GM12878 (cell line): ENCODE results near the gene VAC14. TPM values are rescaled to one million over a fixed set of nuclear protein-coding genes. Genes with fewer than 3 reads are reported as not detected.

Source experiments
- ATAC-seq: fragments of 200-7000 bp; cut with Tn5 transposase; 3 replicates; pipeline ENCODE4 v1.9.1; 2020; ENCODE audit warnings: mild to moderate bottlenecking, moderate library complexity
- BruUV-seq: library from RNA; stranded (reverse); fragments of 400-500 nt; replicated peaks from 2 replicates; lab custom pipeline; 2021; lab: Mats Ljungman, UMichigan
- CTCF ChIA-PET: fragments of 300-600 bp; sonication (Branson Sonifier 250); formaldehyde crosslinking; extraction: SDS; loops from one replicate; lab custom pipeline; 2021; ENCODE audit warnings: inconsistent platforms; lab: Yijun Ruan, JAX
- POLR2A ChIA-PET: fragments of 350-600 bp; formaldehyde crosslinking; extraction: SDS; loops from one replicate; lab custom pipeline; 2021; ENCODE audit warnings: inconsistent platforms; lab: Charles Lee
- RAD21 ChIA-PET: fragments of 300-600 bp; sonication (Branson Sonifier 250); formaldehyde crosslinking; loops from one replicate; lab custom pipeline; 2023; ENCODE audit warnings: antibody characterized with exemption; ENCODE audit not compliant: unreplicated experiment; lab: Charles Lee
- SMC1A ChIA-PET: fragments of 300-600 bp; sonication (Branson Sonifier 250); formaldehyde crosslinking; loops from one replicate; lab custom pipeline; 2023; ENCODE audit not compliant: unreplicated experiment, uncharacterized antibody; lab: Charles Lee
- DNase-seq: peaks from one replicate; pipeline ENCODE4 v3.0.0-alpha.2; 2011; ENCODE audit warnings: low read depth, low spot score
- FAIRE-seq: peaks from 3 replicates; lab custom pipeline; 2011; peaks lifted over from hg19 to GRCh38; lab: Jason Lieb, UNC
- H2AFZ ChIP-seq: 2 replicates; pipeline ENCODE4 v1.6.0; 2011; ENCODE audit warnings: low read depth, low read length, control low read depth; ENCODE audit not compliant: control insufficient read depth
- H3K27ac ChIP-seq: 2 replicates; pipeline ENCODE4 v1.5.1; 2011; ENCODE audit warnings: control low read depth; ENCODE audit not compliant: control insufficient read depth, insufficient read depth
- H3K27me3 ChIP-seq, 2 experiments: replicated peaks in 1 of 2; 2 replicates each; pipeline versions ENCODE4 v1.6.0 to v1.6.1; 2011; ENCODE audit warnings: low read length in 1 of 2; ENCODE audit not compliant: control insufficient read depth in 2 of 2, insufficient read depth in 2 of 2
- H3K36me3 ChIP-seq, 2 experiments: 2 replicates each; pipeline ENCODE4 v1.5.1; 2011; ENCODE audit warnings: low read length in 1 of 2; ENCODE audit not compliant: control insufficient read depth in 2 of 2, insufficient read depth in 2 of 2
- H3K4me1 ChIP-seq: 2 replicates; pipeline ENCODE4 v1.6.1; 2011; ENCODE audit warnings: mild to moderate bottlenecking, low read length, moderate library complexity, mixed read lengths; ENCODE audit not compliant: control insufficient read depth, insufficient read depth
- H3K4me2 ChIP-seq: 2 replicates; pipeline ENCODE4 v1.6.0; 2011; ENCODE audit warnings: control low read depth; ENCODE audit not compliant: control insufficient read depth, insufficient read depth
- H3K4me3 ChIP-seq: fragments of 200-600 bp; sonication (generic); 2 replicates; pipeline ENCODE4 v1.5.1; 2016
- H3K79me2 ChIP-seq: 2 replicates; pipeline ENCODE4 v1.6.0; 2011; ENCODE audit warnings: low read length; ENCODE audit not compliant: control insufficient read depth, insufficient read depth
- H3K9ac ChIP-seq: 2 replicates; pipeline ENCODE4 v1.8.0; 2011; ENCODE audit warnings: low read length, control low read depth, mixed read lengths; ENCODE audit not compliant: control insufficient read depth, insufficient read depth
- H3K9me3 ChIP-seq: replicated peaks from 3 replicates; pipeline ENCODE4 v1.5.1; 2011; ENCODE audit warnings: mild to moderate bottlenecking, low read length; ENCODE audit not compliant: control insufficient read depth, insufficient read depth
- H4K20me1 ChIP-seq: 2 replicates; pipeline ENCODE4 v1.6.0; 2011; ENCODE audit not compliant: control insufficient read depth, insufficient read depth
- BHLHE40 ChIP-seq, 2 experiments: fragments of 450-650 bp in 1 of 2; IDR thresholded peaks; 2 replicates each; pipeline ENCODE4 v1.6.1; 2011 to 2017; ENCODE audit warnings: low read depth in 2 of 2, borderline replicate concordance in 1 of 2, improper control_type of control experiment in 1 of 2, low read length in 1 of 2, mild to moderate bottlenecking in 1 of 2
- BMI1 ChIP-seq: fragments of 450-650 bp; IDR thresholded peaks from 2 replicates; pipeline ENCODE4 v1.6.1; 2016; ENCODE audit warnings: mild to moderate bottlenecking, moderate library complexity, borderline replicate concordance
- KDM1A ChIP-seq: fragments of 200-600 bp; sonication (generic); IDR thresholded peaks from 2 replicates; pipeline ENCODE4 v1.6.1; 2016; ENCODE audit warnings: borderline replicate concordance
- MTA3 ChIP-seq: IDR thresholded peaks from 2 replicates; pipeline ENCODE4 v1.6.1; 2012; ENCODE audit warnings: low read length, inconsistent platforms, borderline replicate concordance
- SPI1 ChIP-seq: IDR thresholded peaks from 2 replicates; pipeline ENCODE4 v1.6.1; 2011; ENCODE audit warnings: low read depth, mild to moderate bottlenecking, low read length, moderate library complexity, borderline replicate concordance; ENCODE audit not compliant: insufficient read depth
- ZBTB40 ChIP-seq: fragments of 450-650 bp; IDR thresholded peaks from 2 replicates; pipeline ENCODE4 v1.6.1; 2016; ENCODE audit warnings: mild to moderate bottlenecking, moderate library complexity, borderline replicate concordance
- ZNF274 ChIP-seq: IDR thresholded peaks from one replicate; pipeline ENCODE4 v1.8.0; 2011; ENCODE audit not compliant: insufficient read length, insufficient read depth
- ZNF622 ChIP-seq: fragments of 450-650 bp; IDR thresholded peaks from 2 replicates; pipeline ENCODE4 v1.6.1; 2017; ENCODE audit warnings: mild to moderate bottlenecking, inconsistent platforms
- WGBS: methylation state at CpG from one replicate; pipeline ENCODE4 v1.1.6; 2016; ENCODE audit warnings: low lambda C conversion rate; ENCODE audit not compliant: insufficient replicate concordance, insufficient coverage; ENCODE audit errors: missing lambda C conversion rate; 5-methylcytosine and 5-hydroxymethylcytosine counted together
- in situ Hi-C: fragments of 300-500 bp; cut with MboI; formaldehyde crosslinking; loops from 9 replicates; pipeline ENCODE4 v1.14.3; 2018; ENCODE audit warnings: mixed read lengths
- intact Hi-C: fragments of 100-400 bp; cut with micrococcal nuclease; formaldehyde crosslinking; loops from one replicate; pipeline ENCODE4 v1.14.2; 2022; ENCODE audit not compliant: unreplicated experiment
- polyA plus RNA-seq, 11 experiments: library from polyadenylated mRNA; depleted of rRNA in 4 of 11; unstranded in 6 of 11; stranded (reverse) in 5 of 11; fragments of >200 nt; fragmentation: Nextera tagmentation in 4 of 11; fragmentation: Illumina TruSeq in 1 of 11; extraction: Ambion mirVana in 4 of 11; extraction: Trizol in 1 of 11; gene quantifications; 1 replicate in 1 of 11; 2 replicates in 10 of 11; pipeline versions ENCODE4 v1.2.1 to v1.2.3, GENCODE V29; 2011 to 2016; ENCODE audit warnings: inconsistent platforms in 2 of 11, missing spikeins in 2 of 11, low read depth in 1 of 11
- total RNA-seq, 4 experiments: library from RNA; depleted of rRNA in 3 of 4; stranded (reverse); fragments of >200 nt in 3 of 4; fragmentation: Illumina TruSeq in 1 of 4; extraction: Trizol in 1 of 4; gene quantifications; 2 replicates each; pipeline versions ENCODE4 v1.2.1 to v1.2.3, GENCODE V29; 2013 to 2021
- TF ChIP-seq, protein P1 (sequence below): fragments of 450-650 bp; IDR thresholded peaks from 2 replicates; pipeline ENCODE4 v1.6.1; 2017; ENCODE audit warnings: mild to moderate bottlenecking
- TF ChIP-seq, protein P2 (sequence below): fragments of 450-650 bp; conservative IDR thresholded peaks from 2 replicates; pipeline ENCODE4 v1.6.1; 2017; ENCODE audit warnings: mild to moderate bottlenecking, moderate library complexity

VAC14 gene
- total and polyA plus RNA-seq, 10 of the 15 experiments (the other 5 are each of a cell fraction or from before 2014, with no cell fraction given), result 1.3 to 45.5 (median 25.5) TPM

- SMC1A ChIA-PET, result no interaction called here
- CTCF ChIA-PET, result interaction anchor here (3.4 kb wide), 1 partner anchor 18 kb away, joined by 12 read pairs; no protein-coding TSS in a partner anchor
These were observed 47.7 kb downstream of the VAC14 start for GRCh38 chr16:70753228-70753627.

GRCh38 chr16:70752426-70752825 is 48.5 kb downstream of the VAC14 start:
- no peak overlapping the region for H3K4me2 ChIP-seq
- in situ Hi-C loops (no loop called here), intact Hi-C loops (no loop called here)
- H3K79me2 ChIP-seq, result no peaks in the 10 kb centered on the region
- H2AFZ ChIP-seq, result no peak overlapping the region
- H3K27me3 ChIP-seq, result no peaks in the 10 kb centered on the region
- ChIA-PET SMC1A (interaction anchor here (0.6 kb wide), 1 partner anchor 49 kb away, joined by 3 read pairs; no protein-coding TSS in a partner anchor), POLR2A (no interaction called here), RAD21 (no interaction called here), CTCF (interaction anchor here (3.4 kb wide), 1 partner anchor 19 kb away, joined by 12 read pairs; no protein-coding TSS in a partner anchor)
- H3K4me3 ChIP-seq, result no peak overlapping the region
- no peak for DNase-seq
- H3K4me1 ChIP-seq, result no peaks in the 10 kb centered on the region; the same call in 1 of the 2 replicates
- 92% methylated on average over 10 of the region's 10 CpGs for WGBS
- H3K27ac ChIP-seq, result no peak overlapping the region
- H4K20me1 ChIP-seq, result no peaks in the 10 kb centered on the region
- no peak for ATAC-seq
- no peak for FAIRE-seq
- H3K9ac ChIP-seq, result no peak overlapping the region
- peaks cover 0 to 2% of the 10 kb centered on the region in 2 experiments; a peak in 2 of 4 replicates for H3K36me3 ChIP-seq
- H3K9me3 ChIP-seq, result no peaks in the 10 kb centered on the region
- BruUV-seq, result no TSS peak
- TF ChIP-seq, protein P1, sequence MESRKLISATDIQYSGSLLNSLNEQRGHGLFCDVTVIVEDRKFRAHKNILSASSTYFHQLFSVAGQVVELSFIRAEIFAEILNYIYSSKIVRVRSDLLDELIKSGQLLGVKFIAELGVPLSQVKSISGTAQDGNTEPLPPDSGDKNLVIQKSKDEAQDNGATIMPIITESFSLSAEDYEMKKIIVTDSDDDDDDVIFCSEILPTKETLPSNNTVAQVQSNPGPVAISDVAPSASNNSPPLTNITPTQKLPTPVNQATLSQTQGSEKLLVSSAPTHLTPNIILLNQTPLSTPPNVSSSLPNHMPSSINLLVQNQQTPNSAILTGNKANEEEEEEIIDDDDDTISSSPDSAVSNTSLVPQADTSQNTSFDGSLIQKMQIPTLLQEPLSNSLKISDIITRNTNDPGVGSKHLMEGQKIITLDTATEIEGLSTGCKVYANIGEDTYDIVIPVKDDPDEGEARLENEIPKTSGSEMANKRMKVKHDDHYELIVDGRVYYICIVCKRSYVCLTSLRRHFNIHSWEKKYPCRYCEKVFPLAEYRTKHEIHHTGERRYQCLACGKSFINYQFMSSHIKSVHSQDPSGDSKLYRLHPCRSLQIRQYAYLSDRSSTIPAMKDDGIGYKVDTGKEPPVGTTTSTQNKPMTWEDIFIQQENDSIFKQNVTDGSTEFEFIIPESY, result no peak
- TF ChIP-seq ZBTB40, result no peak
- no peak for TF ChIP-seq SPI1
- TF ChIP-seq ZNF274, result no peak

More at GRCh38 chr16:70753228-70753627, 47.7 kb downstream of the VAC14 start:
- H3K4me1 ChIP-seq, result no peaks in the 10 kb centered on the region
- no peak overlapping the region for H3K9ac ChIP-seq
- intact Hi-C loops, result no loop called here
- no peak overlapping the region for H3K4me2 ChIP-seq
- no peak overlapping the region for H3K4me3 ChIP-seq
- no peak for TF ChIP-seq MTA3
- TF ChIP-seq, protein P2, sequence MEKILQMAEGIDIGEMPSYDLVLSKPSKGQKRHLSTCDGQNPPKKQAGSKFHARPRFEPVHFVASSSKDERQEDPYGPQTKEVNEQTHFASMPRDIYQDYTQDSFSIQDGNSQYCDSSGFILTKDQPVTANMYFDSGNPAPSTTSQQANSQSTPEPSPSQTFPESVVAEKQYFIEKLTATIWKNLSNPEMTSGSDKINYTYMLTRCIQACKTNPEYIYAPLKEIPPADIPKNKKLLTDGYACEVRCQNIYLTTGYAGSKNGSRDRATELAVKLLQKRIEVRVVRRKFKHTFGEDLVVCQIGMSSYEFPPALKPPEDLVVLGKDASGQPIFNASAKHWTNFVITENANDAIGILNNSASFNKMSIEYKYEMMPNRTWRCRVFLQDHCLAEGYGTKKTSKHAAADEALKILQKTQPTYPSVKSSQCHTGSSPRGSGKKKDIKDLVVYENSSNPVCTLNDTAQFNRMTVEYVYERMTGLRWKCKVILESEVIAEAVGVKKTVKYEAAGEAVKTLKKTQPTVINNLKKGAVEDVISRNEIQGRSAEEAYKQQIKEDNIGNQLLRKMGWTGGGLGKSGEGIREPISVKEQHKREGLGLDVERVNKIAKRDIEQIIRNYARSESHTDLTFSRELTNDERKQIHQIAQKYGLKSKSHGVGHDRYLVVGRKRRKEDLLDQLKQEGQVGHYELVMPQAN, result no peak
- TF ChIP-seq BHLHE40 (IDR thresholded peaks at IDR 0.05; ENCODE audit: borderline replicate concordance in 1 of 2, low read depth in 2 of 2, low read length in 1 of 2), result no peak
- TF ChIP-seq KDM1A, result no peak
- no peak for TF ChIP-seq BMI1
- no peak for TF ChIP-seq ZNF622
- TF ChIP-seq, all 136 proteins: peak for 0
- POLR2A ChIA-PET, result no interaction called here
- no TSS peak for BruUV-seq
- Histone ChIP-seq H2AFZ (no peak overlapping the region), H3K79me2 (no peaks in the 10 kb centered on the region), H3K27ac (no peak overlapping the region), H3K27me3 (no peaks in the 10 kb centered on the region), H4K20me1 (no peaks in the 10 kb centered on the region), H3K36me3 (peaks cover 0 to 2% of the 10 kb centered on the region in 2 experiments; a peak in 3 of 4 replicates), H3K9me3 (no peaks in the 10 kb centered on the region)
- ATAC-seq (no peak), FAIRE-seq (no peak), DNase-seq (no peak)
- in situ Hi-C loops, result no loop called here
- RAD21 ChIA-PET, result no interaction called here
- 96% methylated on average over 6 of the region's 6 CpGs for WGBS
